ENCODE results near the gene UBE2J2.

Gene UBE2J2

DNA sequence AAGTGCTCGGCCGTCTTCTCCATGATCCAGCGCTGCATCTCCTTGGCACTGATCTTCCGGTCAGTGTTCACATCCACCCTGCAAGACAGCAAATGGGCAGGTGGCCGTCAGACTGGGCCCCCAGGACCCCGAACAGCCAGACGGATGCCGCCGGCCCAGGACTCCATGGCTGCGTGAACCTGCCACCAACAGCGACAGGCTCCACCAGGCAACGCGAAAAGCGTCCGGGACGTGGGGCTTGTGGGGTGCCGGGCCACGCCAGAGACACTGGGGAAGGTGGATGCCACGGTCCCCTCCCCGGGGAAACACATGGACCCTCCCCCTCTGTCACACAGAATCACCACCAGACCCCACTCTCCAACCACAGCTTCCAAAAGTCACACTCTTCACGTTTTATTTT lies 49.8 kb downstream of the UBE2J2 start:
- no peak for DNase-seq

DNA sequence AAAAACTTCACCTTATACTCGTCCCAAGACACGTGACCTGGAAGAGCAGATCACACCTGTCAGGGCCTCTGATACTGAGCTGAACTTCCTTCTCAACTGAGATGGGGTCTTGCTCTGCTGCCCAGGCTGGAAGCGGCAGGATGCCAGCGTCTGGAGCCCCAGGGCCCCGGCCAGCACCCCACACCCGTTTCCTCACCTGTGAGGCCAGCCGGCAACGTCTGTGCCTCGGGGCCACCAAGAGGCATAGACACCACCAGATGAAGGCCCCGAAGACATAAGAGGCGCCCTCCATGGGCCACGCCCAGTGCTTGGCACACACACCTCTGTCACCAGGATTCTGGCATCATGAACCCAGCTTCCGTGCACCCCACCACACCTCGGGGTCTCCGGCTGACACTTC lies 50.3 kb downstream of the UBE2J2 start:
- no peak for DNase-seq

DNA sequence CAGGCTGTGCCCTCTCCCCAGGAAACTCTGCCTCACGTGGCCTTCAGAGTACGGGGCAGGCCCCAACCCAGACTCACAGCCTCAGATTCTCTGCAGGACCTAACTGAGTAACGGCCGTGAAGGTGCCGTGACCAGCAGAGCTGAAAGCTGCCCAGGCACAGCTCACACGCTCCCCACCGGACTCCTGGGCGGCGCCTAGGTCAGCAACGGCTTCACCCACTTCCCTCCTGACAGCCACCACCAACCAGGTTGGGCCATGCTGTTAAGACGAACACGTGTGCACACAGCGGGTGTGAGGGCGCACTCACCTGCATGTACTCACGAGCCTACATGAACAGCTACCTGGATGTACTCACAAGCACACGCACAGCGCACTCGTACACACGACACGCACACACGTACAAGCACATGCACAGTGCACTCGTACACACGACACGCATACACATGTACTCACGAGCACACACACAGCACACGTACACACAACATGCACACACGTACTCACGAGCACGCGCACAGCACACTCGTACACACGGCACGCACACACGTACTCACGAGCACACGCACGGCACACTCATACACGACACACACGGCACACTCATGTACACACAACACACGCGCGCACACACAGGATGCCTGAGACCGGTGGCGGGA lies 51.0 kb downstream of the UBE2J2 start:
- DNase-seq = no peak

DNA sequence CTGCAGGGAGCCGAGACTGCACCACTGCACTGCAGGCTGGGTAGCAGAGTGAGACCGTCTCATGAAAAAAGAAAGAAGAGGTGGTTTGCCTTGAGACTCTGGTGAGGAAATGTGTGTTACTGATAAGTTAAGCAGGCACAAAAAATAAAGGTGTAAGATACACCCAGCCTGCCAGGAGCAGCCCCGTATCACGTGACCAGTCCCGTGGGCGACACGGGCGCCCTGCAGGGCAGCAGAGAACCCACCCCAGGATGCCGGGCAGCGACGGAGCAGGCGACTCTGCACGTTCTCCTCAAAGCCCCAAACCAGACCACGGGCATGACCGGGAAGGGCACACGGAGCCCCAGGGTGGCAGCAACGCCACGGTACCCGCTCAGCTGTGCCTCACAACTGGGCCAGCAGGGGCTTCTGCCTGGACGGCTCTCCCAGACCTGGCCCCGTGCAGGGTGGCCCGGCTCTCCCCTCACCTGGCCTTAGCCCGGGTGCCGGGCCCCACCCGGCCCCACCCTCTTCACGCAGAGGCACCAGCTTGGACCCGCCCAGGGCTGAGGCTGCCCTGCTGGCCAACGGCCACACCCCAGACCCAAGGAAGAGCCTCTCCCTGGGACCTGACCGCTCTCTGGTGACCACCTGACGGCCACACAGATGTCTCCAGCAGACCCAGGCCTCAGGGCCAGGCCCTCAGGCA lies 51.6 kb downstream of the UBE2J2 start:
- no peak for DNase-seq

DNA sequence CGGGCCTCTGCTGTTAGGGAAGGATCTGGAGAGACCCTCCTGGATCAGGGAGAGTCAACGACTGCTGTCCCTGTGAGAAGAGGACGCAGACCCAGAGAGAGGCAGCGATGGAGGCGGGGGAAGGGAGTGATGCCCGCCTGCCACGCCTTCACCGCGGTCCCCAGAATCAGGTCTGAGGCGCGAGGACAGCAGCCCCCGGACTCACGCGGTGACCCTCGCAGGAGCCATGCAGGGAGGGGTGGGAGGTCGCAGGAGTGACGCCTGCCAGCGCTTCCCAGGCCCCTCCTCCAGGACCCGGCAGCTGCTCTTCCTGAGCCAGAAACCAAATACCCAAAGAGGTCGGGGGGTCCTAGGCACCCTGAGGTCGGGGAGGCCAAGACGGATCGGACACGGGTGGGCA lies 53.5 kb downstream of the UBE2J2 start:
- DNase-seq = no peak

DNA sequence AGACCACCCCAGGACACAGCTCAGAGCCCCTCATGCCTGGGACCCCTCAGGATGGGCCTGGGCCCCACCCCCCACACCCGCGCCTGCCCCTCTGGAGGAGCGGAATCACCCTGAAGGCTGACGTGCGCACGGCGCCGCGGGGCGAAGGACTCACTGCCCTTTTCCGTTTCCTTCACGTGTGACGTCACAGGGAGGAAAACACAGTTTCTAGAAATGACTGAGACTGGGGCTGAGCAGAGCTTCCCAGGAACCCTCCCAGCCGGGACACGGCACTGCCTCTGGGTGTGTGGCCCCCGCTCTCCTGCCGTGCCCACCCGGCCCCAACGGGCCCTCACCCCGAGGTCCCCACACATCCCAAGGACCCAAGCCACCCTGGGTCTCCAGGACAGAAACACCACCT lies 54.3 kb downstream of the UBE2J2 start:
- no peak for DNase-seq

DNA sequence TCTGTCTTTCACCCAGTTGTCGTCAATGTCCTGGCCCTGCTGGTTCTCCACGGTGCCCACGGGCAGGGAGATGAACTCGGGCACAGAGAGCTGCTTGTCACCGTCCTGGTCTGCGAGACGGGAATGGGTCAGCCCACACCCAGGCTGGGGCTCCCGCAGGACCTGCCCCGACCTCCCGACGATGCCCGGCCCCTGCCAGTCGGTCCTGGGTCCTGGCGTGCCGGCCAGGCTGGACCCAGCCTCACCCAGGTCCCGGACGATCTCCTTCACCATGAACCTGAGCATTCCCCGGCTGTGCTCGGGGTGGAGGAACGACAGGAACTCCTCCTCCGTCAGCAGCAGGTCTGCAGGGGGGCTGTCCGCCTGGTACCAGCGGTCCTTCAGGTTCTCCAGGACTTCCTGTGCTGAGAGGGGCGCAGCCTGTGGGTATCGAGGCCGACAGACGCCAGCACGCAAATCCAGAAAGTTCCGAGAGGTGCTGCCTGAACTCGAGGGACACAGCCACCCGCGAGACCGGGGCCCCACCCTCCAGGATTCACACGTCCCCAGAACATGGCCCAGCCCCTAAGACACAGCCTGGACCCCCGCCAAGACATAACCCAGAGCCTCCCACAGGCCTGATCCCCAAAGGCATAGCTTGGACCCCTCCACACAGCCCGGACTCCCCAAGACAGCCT lies 55.0 kb downstream of the UBE2J2 start:
- DNase-seq = no peak

DNA sequence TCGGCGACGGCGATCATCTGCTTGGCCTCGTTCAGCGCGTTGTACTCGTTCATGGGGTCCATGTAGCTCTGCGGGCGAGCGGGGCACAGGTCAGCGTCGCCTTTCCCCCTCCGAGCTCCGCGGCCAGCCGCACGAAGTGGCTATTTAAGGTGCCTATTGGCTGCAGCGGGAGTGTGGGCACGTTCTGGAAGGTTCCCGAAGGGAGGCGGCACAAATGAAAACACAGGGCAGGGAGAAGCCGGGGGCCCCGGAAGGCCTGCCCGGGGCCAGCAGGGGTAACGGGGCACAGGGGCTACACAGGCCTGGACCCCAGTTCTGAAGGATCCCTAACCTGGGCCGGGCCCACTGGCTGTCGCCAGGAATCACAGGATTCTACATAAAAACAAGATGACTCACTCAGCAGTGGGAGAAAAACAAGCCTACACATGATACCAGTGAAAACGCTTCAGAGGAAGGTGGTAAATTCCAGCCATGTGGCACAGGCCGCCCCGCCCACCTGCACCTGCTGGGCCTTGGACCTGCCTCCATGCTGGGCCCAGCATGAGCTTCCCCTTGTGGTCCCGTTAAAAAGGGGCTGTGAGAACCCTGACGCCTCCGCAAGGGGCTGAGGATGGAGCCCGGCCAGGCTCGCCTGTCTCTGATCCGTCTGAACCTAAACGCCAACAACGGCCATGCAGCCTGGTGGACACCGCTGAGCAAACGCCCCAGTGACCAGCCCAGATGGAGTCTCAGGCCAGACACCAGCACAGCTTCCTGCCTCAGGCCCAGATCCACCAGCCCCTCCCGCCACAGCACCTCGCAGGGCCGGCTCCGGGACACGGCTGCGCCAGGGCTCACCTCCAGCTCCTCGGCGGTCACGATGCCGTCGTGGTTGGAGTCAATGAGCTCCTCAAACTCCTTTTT lies 55.8 kb downstream of the UBE2J2 start:
- DNase-seq = no peak

DNA sequence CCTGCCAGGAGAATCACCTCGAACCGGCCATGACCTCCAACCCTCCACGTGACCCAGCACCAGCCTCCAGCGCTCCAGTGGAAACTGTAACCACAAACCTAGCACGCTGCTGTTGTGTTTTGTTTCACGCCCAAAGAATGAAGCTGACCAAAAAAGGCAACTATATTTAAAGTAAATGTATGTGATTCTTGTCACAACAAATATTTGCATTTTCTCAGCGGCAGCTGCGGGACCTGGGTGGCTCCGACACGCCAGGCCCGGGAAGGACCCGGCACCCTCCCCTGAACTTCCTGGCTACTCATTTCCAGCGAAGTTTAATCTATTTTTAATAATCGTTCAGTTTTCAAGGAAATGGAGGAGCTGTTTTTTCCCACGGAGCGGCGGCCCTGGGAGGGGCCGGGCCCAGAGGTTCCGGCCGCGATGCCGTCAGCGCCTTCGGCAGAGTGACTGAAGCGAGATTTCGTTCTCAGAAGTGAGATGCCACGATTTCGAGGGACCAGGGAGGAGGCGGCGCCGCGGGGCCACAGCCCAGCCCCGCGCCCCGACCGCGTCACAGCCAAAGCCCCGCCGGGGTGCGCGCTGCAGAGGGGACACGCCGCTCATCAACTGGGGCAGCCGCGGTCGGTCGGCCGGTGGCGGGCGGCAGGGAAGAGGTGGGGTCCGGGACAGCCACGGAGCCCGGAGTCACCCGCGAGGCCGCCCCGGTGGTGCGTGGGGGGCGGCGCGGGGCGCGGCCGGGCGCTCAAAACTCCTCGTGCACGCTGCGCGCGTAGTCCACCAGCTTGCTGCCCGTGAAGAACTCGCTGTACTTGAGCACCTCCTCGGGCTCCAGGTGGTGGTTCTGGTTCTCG lies 56.7 kb downstream of the UBE2J2 start:
- DNase-seq = no peak

DNA sequence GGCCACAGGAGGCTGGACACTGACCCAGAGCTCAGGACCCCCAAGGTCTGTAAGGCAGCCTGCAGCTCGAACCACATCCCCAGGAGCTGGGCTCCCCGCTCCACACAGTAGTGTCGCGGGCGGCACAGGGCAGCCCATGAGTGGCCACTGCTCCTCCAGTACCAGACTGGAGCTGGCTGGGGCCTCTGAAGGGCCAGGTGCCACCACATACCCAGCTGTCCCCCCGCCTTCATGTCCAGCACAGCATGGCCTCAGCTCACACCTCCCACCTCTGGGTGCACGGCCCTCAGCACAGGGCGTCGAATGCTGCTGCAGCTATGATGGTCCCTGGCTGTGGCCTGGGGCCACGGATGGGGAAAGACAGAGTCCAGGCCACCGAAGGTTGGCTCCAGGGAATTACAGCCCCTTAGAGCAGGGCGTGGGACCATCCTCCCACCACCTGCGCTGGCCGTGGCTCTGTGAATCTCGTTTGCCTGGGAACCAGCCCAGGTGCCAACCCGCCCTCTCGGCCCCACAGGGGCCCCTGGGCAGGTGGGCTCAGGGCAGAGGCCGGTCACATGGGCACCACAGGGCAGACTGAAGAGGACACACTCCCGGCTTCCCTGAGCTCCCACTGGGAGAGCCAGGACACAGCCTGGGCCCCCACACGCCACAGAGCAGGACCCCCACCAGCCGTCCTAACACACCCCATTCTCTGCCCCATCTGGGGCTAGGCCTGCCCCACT lies 57.6 kb downstream of the UBE2J2 start:
- DNase-seq = no peak

DNA sequence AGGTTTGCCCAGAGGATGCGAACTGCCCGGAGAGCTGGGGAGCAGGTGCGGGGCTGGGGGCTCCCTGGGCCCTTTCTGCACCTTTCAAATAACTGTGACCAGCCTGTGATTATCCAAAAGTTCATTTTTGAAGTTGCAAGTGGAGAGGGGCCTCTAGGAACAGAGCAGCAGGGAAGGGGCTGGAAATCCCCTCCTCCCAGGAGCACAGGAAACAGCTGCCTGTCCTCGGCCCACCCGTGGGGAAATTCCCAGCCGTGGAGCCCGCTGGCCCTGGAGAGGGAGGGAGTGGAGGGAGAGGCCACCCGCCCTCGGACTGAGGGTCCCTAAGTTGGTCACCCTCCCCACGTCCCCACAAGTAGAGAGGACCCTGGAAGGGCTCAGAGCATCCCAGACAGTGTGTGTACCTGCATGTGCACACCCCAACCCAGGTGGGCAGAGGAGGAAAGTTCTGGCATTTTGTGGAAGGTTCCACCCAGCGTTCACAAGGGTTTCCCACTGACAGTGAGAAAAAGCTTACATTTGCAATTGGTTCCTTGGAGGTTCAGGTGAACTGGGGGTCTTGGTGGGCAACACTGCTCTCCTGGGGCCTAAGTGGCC lies 58.5 kb downstream of the UBE2J2 start:
- no peak for DNase-seq

DNA sequence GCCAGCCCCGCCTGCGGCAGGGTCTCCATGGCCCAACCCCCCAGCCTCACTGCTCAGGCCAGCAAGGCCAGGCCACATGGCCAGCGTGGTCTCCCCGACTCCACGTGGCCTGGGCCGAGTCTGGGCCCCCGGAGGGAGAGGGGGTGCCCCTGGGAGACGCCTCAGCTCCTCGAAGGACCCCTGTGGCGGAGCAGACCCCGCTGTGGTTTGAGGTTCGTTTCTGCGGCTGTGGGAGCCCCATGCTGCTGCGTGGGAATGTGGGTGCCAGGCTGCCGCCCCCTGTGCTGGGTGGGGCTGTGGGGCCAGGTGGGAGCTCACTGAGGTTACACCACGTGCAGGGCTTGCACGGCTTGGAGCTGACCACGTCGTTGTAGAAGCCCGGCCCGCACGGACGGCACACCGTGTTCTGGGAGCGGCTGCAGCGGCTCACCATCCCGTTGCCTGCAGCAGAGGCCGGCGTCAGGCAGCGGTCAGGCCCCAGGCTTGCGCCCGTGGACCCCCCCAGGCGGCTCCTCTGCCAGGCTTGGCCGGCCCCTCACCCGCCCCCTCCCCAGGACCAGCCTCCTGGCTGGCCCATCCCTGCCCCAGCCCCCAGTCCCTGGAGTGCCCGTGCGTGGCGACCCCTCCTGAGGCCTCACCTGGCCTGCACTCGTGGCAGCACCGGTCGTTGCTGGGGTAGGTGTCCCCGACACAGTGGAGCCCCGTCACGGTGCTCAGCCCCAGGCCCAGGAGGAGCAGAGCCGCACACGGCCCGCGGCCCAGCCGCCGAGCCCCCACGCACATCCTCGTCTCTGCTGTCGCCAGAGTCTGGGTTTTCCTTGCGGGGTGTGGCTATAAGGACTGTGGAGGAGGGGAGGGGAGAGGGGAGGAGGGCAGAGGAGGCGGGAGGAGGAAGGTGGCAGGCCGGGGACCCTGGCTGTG lies 60.0 kb downstream of the UBE2J2 start, which contains the start of gene TNFRSF4:
TSS of gene TNFRSF4 (minus strand) at position 809 of the 921 bp plus-strand sequence. CDS start at position 783, 26 bp downstream.
- peak; percentile 83 for DNase-seq

DNA sequence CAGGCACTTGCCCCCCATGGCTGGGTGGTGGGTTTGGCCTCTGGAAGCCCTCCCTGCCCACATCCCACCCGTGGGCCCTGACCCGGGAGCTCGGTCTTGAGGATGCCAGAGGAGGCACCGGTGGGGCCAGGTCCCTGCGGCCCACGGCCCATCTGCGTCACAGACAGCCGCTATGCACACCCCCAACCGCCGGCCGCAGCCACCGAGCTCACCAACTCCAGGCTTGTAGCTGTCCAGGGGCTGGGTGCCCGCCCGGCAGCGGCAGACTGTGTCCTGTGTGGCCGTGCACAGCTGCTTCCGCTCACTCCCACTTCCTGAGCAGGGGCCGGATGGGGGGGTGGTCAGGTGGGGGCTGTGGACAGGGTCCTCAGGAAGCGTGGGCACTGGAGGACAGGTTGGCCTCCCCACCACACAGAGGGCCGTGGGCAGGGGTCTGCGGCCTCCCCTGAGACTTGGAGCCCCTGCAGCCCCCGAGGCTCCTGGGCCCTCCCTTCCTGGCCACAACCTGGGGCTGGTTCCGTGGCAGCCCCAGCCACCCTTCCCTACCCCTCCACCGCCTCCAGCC lies 60.8 kb downstream of the UBE2J2 start:
- no peak for DNase-seq

DNA sequence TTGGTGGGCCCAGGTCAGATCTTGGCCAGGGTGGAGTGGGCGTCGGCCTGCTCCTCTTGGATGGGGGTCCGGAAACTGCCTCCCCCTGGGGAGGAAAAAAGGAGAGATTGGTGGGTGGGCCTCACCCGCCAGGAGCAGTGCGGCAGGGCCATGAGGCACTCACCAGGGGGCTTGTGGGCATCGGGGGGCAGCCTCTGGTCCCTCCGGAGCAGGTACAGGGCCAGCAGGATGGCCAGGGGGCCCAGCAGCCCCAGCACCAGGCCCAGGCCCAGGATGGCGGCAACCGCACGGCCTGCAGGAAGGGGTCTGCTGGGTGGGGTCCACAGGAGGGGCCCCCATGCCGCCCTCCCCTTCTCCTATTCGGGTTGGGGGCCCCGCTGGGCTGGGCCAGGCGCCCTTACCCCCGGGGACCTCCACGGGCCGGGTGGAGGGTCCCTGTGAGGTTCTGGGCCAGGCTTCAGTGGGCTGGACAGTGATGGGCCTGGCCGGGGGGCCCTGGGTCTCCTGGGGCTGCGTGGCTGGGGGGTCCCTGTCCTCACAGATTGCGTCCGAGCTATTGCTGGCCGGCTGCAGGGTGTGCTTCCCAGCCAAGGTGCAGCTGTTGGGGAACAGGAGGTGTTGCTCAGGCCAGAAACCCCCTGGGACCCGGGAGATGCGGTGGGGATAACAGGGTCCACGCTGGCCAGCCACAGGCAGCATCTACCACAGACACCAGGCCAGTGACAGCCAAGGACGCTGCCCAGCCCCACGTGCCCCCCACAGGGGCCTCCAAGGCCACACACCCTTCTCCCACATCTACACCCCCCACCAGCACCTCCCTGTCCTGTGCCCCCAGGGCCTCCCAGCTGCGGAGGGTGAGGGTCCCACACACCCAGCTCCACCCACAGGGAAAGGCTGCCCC lies 61.9 kb downstream of the UBE2J2 start:
- no peak for DNase-seq

DNA sequence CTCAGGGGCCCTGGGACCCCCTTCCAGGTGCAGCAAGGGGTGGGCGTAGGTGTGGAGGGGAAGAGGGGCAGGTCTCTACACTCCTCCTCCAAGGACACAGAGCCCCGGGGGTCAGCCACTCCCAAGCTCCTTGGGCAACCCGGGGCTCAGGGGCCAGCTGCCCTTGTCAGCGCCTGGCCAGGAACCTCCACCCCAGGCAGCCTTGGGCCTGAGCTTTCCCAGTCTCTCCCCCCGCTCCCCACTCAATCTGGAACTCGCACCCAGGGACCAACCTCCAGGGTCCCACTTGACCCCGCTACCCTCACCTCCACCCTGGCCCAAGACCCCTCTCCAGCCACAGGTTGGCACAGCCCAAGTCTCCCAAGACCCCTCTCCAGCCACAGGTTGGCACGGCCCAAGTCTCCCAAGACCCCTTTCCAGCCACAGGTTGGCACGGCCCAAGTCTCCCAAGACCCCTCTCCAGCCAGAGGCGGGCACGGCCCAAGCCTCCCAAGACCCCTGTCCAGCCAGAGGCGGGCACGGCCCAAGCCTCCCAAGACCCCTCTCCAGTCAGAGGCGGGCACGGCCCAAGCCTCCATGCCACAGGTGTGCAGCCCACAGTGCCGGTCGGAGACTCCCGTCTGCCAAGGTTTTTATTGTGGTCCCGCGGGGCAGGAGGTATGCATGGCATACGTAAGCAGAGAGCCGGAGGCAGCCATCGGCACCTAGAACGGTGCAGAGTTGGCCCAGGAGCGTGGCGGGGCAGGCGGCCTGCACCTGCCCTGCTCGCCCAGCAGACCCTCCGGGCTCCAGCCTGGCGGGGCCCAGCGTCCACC lies 62.7 kb downstream of the UBE2J2 start:
- DNase-seq = no peak

DNA sequence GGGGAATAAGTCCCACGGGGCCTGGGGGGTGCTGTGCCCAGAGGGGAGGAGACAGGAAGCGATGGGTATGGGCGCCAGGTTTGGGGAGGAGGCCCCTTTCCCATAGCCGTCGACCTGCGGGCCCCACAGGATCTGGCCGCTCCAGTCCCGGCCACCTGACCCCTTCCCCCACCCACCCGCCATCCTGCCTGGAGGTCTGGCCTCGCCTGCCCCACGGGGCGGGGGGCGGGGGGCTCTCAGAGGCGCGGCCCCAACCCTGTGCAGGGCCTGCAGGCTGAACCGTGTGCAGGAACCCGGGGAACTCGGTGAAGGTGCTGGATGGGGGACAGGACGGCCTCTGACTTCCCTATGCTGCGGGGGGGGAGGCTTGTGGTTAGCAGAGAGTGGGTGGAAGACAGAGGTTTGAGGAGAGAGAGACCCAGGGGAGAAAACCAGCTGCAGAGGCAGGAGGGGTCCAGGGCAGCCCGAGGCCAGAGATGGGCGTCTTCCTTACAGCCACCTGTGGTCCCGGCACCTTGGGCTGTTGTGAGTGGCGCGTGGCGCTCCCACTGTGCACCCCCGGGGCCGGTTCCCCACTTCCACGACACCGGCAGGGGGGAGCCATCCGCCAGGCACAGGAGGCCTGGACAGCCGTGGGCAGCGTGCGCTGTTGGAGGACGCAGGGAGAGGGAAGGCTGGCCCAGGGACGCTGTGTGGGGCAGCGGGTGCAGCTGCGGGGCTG lies 64.8 kb downstream of the UBE2J2 start:
- peak; percentile 80 for DNase-seq

DNA sequence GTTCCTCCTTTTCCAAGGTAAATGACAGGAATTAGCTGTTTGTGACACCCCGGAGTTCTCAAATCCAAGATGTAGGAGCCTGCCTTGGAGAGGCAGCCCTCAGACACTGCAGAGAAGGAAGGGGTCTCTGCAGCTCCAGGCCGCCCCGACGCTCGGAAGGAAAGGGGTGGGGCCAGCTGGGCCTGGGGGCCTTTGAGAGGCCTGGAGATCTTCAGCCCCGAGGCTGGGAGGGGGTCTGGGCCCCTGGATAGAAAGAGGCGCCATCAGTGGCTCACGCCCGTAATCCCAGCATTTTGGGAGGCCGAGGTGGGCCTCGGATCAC lies 66.1 kb downstream of the UBE2J2 start:
- no peak for DNase-seq
